Activated CD4-positive, alpha-beta T cell treated with anti-CD3 and anti-CD28 coated beads for 48 hours (primary cell): ENCODE measurements around the gene GPD1L.

Source experiments
- DNase-seq: peaks from one replicate; pipeline ENCODE4 v3.0.0-alpha.2; 2020

Gene GPD1L

DNA sequence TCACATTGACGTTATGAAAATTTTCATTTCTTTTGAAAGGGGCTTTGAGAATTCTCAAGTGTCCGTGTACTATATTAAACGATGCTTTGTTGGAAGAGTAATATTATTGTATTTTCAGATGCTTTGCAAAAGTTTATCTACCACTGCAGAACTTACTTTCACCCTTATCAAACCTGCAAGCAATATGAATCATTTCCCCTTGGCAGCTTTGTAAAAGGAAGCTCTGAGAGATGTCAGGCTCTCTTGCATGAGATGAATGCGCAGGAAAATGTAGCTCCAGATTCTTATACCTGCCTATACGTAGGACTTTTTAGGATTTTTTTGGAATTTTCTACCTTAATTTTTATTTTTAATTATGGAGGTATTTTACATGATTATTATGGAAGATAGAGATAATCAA lies 34.5 kb downstream of the GPD1L start:
- no peak for DNase-seq

DNA sequence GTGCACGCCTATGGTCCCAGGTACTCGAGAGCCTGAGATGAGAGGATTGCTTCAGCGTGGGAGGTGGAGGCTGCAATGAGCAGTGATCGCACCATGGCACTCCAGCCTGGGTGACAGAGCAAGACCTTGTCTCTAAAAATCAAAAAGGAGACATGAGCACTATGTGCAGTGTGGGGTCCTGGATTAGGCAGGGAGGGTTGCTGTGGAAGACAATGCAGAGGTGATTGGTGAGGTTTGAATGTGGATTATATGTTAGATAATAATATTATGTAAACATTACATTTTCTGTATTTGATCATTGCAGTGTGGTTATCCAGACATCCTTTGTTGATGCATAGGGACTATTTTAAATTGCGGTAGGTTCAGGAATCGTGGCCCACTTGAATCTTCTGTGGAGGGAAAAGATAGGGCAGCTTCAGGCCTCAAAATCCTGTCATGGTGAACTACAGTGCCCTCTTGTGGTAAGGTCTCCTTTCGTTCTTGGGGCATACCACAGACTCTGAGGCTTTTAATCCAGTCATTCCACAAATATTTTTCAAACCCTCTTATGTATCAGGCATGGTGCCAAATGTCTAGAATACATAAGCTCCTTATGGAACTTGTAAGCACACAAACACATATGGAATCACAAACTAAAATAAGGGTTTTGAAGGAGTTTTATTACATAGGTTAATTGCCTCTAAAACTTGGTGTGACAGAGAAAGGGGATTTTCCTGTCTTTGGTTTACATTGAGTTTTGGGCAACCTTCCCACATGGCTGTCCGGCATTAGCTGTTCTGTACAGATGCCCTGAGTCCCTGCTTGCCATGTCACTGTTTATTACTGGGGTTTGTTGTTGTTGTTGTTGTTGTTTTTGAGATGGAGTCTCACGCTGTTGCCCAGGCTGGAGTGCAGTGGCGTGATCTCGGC lies 37.7 kb downstream of the GPD1L start:
- peak; percentile 51 for DNase-seq

DNA sequence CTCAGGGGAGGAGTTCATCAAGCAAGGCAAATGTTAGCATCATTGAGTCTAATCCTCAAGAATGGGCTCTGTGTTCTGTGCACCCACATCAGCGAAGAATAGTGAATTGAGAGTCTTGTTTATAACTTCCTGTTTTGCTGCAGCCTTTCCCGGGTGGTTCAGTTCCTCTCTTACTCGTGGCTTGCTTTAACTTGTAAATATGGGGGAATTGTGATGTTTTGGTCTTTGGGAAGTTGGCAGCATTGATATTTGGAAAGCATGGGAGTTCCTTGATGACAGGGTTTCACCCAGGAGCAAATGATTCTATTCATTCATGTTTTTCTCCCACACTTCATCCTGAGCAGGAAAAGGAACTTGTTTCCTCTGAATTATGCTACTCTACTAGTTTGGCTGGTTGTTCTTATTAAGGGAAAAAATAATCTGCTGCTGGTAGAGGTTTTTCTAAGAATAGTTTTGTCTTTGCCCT lies 40.4 kb downstream of the GPD1L start:
- DNase-seq: no peak

DNA sequence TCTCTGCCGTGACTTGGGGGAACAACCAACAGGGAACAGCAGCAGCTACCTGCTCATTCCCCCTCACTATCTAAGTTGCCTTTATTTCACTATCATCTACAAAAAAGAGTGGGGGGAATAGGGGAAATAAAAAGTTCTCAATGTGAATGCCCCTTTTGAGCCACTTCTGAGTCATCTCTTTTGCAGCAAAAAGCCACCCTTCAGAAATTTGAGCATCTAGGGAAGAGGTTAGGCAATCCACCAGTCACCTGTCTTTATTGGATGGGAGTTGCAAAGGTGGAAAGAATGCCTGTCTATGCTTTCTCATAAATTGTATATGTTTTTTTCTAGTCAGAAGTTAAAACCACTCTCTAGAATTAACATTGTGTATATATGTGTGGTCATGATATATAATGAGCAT lies 41.1 kb downstream of the GPD1L start:
- no peak for DNase-seq

DNA sequence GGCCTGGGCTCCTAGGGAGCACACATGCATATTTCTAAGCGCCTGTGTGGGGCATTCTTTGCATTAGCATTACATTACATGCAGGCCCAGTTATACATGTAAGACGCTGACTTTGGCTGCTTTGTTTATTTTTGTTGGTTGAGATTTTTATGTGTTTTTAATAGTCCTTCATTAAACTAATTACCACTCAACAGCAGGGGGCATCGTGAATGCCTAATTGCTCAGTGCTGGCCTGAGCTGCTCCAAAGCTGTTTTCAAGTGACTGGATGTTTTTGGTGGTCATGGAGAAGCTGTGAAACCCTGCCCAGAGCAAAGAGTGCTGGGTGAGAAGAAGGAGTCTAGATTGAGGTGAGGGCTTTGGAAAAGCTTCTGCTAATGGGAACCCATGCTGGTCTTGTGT lies 41.5 kb downstream of the GPD1L start:
- no peak for DNase-seq

DNA sequence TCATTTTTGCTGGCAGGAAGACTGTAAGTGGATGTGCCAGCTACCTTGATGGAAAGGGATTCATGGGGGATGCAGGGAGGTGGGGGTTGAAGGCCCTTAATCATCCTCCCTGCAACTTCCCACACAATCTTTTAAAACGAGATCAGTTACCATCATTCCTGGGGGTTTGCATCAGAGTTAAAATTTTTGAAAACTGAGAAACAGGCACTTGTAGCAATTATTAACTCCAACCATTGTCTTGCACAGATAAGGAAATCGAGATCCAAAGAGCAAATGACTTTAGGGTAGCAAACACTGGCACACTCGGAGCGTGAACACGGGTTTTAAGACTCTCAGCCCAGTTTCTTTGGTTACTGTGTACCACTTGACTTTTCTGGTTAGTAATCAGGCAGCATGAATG lies 41.9 kb downstream of the GPD1L start:
- DNase-seq: no peak

DNA sequence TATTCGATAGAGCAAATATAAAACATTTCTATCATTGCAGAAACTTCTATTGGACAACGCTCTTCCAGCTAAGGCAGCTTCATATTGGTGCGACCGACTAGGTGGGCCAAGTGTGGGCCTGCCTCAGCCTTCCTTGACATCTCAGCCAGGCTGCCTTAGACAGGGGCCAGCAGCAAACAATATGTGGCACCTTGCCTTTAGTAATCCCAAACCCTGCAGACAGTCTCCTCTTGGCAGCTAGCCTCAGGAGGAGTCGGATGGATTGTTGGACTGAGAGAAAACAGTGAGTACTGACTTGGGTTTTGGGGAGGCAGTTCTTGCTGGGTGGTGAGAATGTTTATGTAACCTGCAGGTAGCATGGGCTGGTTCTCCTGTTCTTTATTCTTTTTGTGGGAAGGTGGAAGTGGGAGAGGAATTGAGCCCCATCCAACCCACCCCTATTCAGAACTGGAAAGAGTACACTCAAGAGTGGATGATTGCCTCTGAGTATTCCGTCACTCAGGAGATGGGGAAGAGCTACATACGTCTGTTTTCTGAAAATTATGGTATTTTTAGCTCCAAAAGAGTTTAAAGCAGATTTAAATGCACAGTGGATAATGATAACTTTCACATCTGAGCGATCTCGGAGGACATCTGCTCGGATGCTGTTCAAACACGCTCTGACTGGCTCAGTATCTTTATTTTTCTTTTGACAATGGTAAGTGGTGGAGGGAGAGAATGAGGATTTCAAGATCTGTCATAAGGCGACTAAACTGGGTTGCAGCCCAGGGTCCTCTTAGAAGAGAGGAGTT lies 47.2 kb downstream of the GPD1L start:
- no peak for DNase-seq

DNA sequence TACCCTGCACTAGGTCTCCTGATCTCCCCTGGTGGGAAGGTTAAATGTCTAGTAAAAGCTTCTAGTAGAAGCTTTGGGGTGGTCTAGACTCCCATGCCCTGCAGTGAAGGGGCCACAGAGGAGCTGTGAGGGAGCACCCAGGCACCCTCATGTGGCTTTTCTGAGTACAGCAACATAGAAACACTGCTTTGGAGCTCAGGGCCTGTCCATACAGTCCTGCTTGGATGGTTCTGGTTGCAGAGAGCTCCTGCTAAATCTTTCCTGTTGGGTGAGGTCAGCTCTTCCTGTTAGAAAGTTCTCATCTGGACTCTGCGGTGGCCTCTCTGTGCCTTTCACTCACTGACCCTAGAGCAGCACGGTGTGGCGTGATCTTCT lies 47.8 kb downstream of the GPD1L start:
- no peak for DNase-seq

DNA sequence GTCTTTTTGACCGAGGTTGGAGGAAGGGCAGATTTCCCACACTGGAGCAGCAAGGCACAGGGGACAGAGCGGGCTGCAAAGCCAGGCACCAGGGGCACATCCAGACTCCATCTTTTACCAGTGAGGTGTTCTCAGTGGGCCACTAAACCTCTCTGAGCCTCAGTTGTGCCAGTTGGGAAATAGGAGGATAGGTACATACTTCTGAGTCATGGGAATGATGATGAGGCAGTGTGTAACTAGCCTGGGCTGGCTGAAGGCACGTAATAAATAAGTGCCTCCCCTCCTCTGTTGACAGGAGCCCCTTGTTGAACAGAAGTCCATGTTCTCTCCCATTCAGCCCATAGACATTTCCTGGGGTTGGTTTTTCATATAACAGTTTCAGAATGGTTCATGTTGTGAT lies 48.7 kb downstream of the GPD1L start:
- DNase-seq: no peak

DNA sequence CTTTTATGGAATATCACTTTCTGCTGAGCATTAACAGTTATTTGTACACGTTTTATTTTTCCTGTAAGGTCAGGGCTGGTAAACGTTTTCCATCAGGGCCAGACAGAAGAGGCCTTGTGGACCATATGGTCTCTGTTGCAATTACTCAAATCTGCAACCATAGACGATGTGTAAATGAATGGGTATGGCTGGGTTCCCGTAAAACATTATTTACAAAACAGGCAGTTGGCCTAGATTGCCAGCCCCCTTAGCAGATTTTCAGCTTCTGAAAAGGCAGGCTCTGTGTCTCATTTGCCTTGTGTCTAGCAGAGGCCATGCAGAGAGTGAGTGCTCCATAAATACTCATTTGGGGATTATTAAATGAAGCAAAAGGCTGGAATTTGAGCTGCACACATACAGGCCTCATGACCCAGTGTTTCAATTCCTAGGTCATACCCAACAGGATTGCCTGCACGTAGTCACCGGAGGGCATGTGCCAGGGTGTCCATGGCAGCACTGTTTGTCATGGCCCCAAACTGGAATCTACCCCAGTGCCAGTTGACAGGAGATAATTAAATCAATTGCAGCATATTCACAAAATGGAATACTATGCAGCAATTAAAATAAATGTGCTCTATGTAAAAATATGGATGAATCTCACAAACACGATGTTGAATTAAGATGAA lies 51.3 kb downstream of the GPD1L start:
- no peak for DNase-seq

DNA sequence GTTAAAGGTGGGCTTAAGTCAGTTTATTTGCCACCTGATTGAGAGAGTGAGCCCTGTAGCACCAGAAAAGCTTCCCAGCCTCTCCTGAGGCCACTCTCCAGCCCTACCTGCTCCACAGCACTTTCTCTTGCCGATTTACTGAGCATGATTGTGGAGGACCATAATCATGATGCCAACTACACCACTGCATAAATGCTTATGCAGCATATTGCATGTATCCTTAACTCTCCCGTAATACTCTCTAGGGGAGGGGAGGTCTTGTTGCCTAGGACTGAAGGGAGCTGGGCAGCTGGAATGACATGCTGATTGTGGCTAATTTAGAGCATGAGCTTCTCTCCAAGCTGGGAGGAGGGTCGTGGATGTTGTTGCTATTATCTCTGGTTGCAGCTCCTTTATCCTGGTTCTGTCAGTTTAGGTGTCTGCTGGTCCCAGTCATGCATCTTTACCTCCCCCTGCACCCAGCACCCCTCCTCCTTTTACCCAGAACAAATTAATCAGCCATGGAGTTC lies 54.3 kb downstream of the GPD1L start:
- no peak for DNase-seq

DNA sequence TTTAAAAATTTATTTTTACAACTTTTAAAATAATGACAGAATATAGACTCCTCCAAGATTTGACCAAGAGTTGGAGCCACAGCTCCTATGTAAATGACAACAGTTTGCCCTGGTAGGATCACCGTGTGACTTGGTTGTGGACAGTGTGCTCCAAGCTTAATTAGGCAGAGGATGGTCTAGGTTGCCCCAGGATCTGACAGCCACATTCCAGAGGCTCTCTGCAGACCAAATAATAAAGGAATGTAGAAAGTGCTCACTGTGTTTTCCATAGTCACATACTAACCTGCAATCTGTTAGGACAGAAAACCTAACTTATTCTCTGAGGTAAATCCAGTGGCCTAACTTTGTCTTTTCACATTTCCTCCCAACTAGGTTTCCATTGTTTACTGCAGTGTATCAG lies 59.0 kb downstream of the GPD1L start:
- DNase-seq: no peak

DNA sequence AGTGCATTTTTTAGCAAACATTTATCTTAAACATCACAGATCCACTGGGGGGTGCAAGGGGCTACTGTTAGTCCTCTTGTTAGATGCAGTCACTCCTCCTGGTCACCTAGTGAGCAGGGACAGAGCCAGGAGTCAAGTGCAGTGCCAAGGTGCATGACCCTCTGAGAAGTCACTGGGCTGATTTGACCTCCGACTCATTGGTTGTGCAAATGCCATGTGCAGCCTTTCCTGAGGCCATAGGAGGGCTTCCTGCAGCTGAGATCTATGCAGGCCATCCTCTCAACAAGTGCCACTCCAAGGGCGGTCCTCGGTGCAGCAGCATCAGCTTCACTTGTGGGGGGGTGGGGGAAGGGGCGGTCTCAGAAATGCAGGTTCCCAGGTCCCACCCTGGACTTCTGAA lies 60.2 kb downstream of the GPD1L start:
- DNase-seq: no peak

DNA sequence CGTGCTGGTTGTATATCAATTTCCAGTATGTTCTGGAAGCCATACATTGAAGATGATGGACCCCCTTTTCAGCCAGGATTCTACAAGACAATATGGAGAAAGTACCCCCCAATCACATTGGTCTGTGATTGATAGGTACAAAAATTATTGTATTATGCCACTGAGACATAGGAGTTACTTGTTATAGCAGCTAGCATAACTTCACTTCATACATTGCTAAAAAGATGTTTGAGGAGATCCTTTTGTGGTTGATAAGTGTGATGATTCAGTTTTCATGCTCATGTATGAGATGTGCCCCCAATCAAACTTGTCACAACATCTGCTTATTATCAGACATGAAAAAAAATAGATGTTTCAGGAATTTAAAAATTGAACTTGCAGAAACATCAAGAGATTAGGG lies 66.0 kb downstream of the GPD1L start:
- no peak for DNase-seq

DNA sequence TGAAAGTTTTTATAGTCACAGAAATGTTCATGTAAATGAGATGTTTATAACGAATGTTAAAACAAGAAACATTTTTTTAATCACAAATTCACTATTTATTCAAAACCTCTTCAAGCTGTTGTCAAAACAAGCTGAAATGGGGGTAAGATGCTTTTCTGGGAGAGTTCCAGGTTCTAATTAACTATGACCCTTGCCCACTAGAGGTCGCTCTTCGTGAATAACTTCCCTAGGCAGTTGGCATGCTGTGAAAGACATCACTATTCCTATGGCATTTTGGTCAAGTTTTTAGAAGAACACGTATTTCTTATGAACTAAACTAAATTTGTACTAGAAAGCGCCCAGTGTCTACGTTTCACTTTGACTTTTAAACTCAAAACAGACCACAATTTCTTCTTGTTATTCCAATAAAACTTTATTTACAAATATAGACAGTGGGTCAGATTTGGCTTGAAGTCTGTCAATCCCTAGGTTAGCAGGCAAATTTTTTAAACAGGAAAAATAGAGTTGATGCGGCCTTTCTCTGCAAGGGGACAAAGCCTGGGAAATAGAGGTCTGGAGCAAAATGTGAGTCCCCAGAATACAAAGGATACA lies 69.3 kb downstream of the GPD1L start:
- DNase-seq: peak; percentile 67

DNA sequence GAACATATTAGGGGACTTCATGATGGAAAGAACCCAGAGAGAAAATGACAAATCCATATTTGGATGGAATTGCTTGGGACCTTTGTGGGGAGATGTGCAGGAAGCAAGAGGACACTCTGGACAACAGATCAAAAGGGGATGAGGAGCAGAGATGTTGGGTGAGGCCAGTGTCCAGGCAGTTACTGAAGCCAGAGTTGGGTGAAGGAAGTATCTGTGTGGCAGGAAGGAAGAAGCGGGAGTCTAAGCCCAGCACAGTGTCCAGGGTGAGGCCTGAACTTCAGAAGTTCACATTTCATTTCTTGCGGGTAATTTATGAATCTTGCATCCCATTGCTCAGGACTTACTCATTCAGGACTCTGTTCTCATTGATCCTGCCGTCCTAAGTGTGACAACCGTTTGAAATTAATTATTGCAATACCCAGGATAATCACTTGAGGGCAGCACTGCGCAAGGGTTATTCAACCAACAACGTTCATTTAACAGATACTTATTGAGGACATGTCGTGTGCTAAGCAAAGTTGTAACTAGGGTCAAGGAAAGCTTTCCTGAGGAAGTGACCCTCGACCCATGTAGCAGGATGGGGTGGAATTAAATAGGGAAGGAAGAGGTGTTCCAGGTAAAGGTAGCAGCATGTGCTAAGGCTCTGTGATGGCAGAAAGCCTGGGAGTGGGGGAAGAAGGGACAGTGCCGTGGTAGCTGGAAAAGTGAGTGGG lies 70.7 kb downstream of the GPD1L start:
- peak; percentile 71 for DNase-seq

DNA sequence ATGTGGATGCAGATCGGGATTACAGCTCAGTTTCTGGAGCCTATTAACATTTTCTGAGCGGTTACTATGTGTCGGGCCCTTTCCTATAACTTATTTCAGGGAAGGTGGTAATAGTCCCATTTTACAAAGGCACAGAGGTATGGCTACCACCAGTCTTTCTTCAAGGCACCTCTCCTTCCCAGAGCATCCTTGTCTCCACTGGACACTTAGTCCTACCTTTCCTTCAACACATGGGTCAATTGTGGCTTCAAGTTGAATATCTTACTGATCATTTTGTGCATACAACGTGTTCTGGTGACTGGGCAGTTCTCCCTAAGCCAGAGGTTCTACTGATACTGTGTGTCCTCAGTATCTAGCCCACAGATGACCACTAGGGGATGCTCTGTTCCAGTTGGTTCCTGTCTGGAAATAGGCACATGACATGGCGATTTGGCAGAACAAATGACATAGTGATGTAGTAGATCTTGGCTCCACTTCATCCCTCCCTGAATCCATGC lies 71.3 kb downstream of the GPD1L start:
- peak; percentile 75 for DNase-seq

DNA sequence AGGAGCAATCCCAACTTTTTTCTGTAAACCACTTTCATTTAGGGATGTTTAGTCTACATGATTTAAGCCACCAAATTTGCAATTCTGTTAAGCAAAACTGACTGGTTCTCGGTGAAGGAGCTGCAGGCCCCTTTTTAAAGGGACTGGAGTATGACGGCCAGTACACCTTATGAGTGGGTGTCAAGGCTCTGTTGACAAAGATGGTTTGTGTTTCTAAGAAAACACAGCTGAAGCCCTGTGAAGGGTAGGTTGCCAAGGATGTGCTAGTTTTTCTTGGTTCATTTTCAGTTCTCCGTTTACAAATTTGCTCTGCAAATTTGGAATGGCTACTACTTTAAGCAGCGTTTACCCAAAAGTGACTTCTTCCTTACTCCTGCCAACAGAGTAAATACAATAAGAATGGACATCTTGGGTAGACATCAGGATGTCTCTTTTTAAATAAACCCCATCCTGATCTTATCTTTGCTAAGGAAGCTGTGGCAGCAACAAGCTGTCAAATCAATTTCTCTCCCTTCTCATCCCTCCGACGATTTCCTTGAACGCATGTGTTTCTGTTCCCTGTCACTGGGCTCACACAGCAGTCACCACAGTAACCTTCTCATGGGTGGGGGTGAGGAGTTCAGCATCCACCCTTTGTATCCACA lies 73.8 kb downstream of the GPD1L start:
- no peak for DNase-seq

DNA sequence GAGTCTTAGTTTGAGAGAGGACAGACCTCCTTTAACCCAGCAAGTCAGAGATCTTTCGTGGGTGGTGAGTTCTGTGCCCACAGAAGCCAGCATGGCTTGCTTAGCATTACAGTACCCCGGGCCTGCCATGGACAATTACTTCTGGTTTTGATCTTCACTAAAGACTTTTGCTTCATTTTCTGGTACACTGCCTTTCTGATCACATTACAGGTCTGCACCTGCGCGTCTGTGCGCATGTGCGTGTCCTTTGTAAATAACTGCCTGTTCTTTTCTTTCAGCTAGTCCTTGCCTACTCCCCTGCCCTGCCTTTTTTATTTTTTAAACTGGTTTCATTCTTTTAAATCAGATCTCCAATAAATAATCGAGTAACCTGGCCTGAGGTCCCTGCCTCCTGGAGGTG lies 74.9 kb downstream of the GPD1L start:
- DNase-seq: no peak

DNA sequence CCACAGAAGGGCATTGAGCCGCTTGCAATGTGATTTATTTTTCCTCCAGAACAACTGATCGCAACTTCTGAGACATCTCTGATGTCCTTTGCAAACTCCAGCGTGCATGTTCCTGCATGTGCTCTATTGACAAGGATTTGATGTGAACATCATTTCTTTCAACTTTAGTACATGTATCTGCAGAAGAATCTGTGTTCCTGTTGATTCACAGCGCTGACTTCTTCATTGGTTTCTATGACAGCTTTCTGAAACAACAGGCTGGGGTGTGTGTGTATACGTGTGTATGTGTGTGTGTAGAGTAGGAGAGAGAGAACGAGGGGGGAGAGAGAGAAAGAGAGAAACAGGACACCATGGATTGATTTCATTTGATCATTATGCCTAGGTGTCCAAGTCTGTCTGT lies 75.4 kb downstream of the GPD1L start:
- DNase-seq: no peak

DNA sequence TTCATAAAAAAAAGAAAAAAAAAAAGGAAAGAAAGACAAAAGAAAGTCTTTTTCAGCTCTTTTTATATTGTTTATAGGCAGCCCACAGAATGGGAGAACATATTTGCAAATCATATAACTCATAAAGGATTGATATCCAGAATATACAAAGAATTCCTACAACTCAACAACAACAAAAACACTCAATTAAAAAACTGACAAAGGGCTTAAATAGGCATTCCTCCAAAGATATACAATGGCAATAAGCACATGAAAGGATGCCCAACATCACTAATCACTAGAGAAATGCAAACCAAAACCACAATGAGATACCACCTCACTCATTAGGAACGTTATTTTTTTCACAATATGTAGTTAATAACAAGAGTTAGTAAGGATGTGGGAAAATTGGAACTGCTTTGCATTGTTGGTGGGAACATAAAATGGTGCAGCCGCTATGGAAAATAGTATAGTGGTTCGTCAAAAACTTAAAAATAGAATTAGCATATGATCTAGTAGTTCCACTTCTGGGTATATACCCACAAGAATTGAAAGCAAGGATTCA lies 77.8 kb downstream of the GPD1L start:
- DNase-seq: no peak
